ENCODE data around the gene LGR6.
"Not testable (repeated sequence)": the region's sequence is repeated elsewhere in the genome, so short reads cannot be mapped to it uniquely, and the experiment has no call there.

LGR6 gene

DNA sequence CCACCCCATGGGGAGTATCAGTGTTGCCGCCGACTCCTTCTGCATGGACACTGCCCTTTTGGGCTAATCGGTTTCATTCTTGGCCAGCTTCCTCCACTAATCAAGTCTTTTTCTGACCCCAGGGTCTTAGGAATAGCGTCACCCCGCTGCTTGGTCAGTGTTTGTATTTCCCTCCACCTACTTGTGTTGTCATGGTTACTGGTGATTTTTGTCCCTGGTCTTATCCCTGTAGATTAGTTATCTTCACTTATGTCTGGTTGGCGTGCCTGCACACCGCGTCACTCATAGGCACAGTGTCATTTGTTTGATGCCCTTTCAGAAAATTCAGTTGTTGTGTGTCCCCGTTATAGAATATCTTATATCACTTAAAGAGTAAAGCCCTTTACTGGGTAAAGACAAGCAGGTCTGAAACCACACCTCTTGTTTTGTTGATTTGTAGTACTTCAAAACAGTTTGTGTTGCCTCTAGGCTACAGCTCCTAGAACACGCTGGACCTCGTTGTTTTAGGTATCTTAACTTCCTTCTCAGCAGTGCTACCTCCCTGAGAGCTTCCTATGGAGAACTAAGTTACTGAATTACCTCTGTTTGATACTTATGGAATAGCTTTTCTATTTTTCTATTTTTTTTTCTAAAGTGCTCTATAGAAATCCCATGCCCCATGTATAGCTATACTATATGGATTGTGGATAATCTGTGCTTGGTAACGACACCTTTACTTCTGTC, 155.8 kb downstream of the LGR6 start:
- no peak for DNase-seq

DNA sequence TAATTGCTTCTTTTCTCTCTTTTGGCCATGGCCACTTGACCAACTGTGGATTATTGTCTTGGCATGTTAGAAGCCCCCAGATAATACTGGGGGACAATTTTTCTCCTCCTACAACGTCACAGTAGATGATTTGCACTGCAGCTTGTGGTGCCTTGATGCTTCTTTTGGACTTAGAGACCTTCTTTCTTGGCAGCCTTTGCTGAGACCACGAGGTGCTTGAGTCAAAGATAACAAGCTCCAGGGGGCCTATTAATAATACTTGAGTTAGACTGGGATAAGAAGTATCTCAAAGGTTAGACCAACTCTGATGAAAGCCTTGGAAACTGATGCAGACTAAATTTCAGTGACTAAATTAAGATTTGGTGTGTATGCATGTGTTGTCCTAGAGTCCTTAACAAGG, 158.1 kb downstream of the LGR6 start:
- no peak for DNase-seq

DNA sequence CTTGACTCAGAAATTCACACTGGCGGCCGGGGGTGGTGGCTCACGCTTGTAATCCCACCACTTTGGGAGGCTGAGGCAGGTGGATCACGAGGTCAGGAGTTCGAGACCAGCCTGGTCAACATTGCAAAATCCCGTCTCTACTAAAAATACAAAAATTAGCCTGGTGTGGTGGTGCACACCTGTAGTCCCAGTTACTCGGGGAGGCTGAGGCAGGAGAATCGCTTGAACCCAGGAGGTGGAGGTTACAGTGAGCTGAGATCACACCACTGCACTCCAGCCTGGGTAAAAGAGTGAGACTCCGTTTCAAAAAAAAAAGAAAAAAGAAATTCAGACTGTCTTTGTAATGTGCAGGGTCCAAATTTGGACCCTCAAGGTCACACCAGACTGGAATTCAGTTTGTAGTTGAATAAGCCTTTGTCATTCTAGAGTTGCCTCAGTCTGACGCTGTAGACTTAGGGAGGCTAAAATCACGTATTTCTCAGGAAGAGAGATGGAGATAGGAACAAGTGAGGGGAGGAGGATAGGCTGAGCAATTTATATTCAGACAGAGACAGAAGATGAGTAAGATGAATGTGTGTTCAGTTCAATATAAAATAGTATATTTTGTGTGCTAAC, 159.1 kb downstream of the LGR6 start:
- DNase-seq, result not testable (repeated sequence)

- no peak for DNase-seq
Observed at GRCh38 chr1:202355944-202356553, 162.4 kb downstream of the LGR6 start.

DNA sequence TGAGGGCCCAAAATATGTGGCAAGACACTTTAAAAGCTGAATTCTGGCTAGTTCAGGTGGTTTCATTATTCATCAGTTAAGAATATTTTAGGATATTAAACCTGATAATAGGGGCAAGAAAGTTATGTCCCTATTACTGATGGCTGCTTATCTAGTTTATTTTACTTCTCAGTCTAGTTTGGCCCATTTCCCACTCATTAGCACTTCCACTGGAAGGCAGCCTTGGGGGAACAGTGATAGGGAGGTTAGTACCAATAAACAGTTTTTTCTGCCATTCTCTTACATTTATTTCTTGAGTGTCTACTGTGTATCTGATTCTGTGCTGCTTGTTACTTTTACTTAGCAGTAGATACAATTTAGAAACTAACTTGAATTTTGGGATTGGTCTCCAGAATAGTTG, 163.9 kb downstream of the LGR6 start:
- no peak for DNase-seq

- DNase-seq, result no peak
Observed at GRCh38 chr1:202361224-202361623, 167.6 kb downstream of the LGR6 start.

DNA sequence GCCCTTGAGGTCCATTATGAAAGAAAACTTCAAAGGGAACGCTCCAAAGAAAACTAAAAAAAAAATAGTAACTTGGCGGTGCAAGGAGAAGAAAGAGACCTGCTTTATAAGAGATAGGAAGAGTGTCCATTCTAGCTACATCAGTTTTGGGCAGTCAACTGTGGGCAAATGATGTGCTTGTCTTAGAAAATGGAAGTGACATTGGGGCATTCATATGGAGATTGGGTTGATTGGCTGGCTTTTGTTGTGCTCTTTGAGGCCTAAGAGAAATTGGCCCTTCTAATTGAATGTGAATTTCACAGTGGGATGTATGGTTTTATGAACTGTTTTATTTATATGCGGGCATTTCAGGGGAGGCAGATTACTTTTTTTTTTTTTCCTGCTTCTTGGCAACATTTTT, 168.1 kb downstream of the LGR6 start:
- no peak for DNase-seq

DNA sequence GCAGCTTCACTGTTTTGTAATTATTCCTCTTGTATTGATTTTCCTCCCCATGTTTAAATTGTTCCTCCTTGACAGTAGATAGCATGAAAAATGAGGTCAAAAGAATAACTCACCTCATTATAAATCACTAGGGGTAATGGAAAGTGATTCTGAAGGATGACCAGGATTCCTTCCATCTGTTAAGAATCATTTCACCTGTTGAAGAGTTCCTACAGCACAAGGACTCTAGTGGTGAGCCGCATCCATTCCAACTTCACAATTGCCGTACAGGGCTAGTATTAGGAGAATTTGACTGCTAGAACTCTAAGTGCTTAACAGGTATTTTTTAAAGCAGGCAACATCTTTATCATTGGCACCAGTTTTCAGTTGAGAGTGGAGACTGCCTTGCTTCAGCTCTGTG, 168.6 kb downstream of the LGR6 start:
- DNase-seq, result no peak

DNA sequence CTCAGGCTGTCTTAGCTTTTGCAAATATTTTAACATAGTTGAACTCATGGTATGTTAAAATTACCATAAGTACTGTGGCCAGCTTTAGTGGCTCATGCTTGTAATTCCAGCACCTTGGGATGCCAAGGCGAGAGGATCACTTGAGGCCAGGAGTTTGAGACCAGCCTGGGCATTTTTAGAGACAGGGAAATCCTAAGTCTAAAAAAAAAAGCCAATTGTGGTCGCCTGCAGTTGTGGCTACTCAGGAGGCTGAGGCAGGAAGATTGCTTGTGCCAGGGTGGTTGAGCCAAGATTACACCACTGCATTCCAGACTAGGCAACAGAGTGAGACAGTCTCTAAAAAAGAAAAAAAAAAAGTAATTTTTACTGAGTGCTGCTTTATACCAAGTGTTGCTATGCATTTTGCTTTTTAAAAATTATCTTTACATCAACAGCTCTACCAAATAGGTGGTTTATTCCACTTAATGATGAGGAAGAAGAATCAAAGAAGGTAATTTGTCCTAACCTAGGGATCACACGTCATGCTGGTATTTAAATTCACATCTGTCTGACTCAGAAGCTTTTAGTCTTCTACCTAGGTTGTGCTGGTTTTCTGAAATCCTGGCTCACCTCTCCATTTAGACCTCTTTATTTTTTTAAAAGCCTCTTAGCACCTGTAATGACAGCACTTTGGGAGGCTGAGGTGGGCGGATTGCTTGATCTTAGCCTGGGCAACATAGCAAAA, 171.7 kb downstream of the LGR6 start:
- no peak for DNase-seq

GRCh38 chr1:202367271-202367670, 173.7 kb downstream of the LGR6 start:
- no peak for DNase-seq
